GM21367 (cell line): Measurements from ENCODE around the gene HMGN5.
A peak's percentile ranks its signal among the peaks of the same experiment; 100 is the strongest.

Source experiments
- ATAC-seq: cut with Tn5 transposase; IDR thresholded peaks from one replicate; pipeline ENCODE4 v1.9.1; 2021; ENCODE audit not compliant: unreplicated experiment

The HMGN5 gene

GRCh38 chrX:81120936-81121371 lies 80.8 kb downstream of the HMGN5 start:
- ATAC-seq = peak; percentile 61

DNA sequence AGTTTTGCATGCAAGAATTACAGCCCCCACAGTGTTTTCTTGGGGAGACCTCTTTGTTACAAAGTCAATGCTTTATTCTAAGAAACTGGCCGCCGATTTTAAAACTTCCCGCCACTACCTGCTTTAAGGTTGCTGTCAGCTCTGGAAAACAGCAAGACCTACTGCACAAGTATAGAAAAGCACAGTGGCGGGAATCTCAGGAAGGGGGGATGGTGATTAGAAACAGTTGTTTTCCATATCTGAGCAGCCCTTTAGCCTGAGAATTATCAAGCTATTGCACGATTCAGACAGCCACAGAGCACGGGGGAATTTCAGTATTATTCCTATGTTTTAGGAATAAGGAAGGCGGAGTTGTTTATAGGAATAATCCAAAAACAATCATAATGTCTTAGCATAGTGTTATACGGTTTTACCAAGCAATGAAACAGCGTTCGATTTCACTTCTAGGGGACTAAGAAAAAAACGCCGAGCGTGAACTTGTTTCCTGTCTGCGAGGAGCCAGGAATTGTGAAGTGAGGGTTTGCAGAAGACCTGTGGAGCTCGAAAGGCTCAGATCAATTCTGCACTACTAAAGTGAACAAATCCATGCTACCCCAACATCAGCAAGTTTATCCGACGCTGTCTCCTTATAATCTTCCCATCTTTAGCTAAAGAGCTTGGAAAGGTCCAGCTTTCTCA lies 81.3 kb downstream of the HMGN5 start:
- ATAC-seq = peak; percentile 24

- no peak for ATAC-seq
These were observed 87.0 kb downstream of the HMGN5 start for GRCh38 chrX:81114757-81115156.

DNA sequence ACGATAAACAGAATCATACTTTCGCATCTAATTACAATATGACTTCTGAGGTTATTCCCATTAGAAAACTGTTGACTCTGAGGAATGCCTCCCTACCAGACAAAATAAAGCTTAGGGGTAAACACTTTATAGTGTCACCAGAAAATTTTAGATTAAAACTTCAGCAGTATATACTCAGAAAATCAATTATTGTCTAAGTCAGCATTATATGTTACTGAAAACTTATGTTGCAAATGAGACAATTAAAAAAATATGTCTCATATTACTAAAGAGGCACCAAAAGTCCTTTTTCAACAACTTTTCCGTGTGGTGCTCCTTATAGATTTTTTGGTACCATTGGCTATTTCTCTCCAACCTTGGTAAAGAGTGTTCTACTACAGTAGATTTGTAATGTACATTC lies 91.4 kb downstream of the HMGN5 start:
- no peak for ATAC-seq

DNA sequence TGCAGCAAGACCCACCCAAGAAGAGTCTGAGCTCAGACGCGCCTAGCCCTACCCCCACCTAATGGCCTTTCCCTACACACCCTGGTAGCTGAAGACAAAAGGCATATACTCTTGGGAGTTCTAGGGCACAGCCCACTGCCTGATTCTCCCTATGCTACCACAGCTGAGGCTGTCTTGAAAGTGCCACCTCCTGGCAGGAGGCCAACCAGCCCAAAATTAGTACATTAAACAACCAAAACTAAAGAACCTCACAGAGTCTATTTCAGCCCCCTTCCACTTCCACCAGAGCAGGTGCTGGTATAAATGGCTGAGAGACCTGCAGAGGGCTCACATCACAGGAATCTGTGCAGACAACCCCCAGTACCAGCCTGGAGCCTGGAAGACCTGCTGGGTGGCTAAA lies 119.1 kb downstream of the HMGN5 start:
- no peak for ATAC-seq
